Right lobe of liver (tissue), 4 donors: Measurements from ENCODE around the gene BCL2L11.

Source experiments
- CTCF ChIP-seq, 4 donors: fragments of 200-600 bp in 3 of 4; fragments of 450-650 bp in 1 of 4; IDR thresholded peaks; one replicate each; pipeline versions ENCODE4 v1.5.1 to v1.8.0; 2016 to 2022; ENCODE audit warnings: antibody characterized with exemption in 4 of 4, mild to moderate bottlenecking in 2 of 4
- POLR2A ChIP-seq: fragments of 450-650 bp; IDR thresholded peaks from one replicate; pipeline ENCODE4 v1.6.1; 2017; ENCODE audit warnings: antibody characterized with exemption, mild to moderate bottlenecking
- donor health status: DM: no; HTN: no; CAD: no.
- donor health status: DM: no; HTN: no; CAD: no.
- donor health status: DM: no; HTN: yes; CAD: no.

- TF ChIP-seq CTCF (IDR thresholded peaks at IDR 0.05) (no peak), POLR2A (no peak)
These were observed 27.6 kb downstream of the BCL2L11 start for GRCh38 chr2:111148225-111148873.
